ENCODE measurements around the gene UBTF.

DNA sequence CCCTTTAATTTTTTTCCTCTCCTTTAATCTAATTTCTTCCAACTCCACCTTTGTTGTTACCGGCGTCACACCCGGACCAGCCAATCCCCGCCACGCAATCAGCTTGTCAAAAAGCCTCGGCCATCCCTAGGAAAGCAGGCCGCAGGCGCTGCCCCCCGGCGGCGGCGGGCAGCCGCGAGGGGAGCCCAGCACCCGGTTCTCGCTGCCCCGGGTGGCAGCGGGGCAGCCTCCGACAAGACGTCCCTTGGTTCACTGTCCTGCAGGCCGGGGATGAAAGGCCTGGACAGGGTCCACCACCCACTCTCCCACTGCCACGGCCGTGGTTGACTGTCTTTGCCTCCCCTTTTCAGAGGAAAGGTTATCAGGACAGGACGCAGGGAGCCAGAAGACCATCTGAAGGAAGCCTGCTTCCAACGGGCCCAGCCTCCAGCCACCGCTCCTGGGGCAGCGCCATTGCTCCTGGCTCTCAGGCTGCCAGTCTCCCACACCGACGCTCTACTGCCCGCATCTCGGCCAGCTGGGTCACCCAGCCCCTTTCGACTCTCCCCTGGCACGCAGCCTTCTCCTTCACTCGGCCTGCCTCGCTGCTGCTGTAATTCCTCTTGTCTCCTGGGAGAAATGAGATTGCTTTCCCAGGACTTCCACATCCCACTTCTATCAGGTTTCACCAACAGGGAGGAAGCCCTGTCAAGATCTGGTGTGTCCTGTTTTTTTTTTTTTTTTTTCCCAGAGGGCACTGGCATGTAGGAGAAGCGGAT is 2.8 kb upstream of the UBTF start:
- TF ChIP-seq YY1 (IDR thresholded peaks at IDR 0.05; ENCODE audit: insufficient read depth, insufficient read length), result no peak
- TF ChIP-seq ZNF274 (IDR thresholded peaks at IDR 0.05; ENCODE audit: low read depth, low read length), result no peak
- no peak for TF ChIP-seq SUZ12 (IDR thresholded peaks at IDR 0.05; ENCODE audit: extremely low read depth, insufficient read depth, insufficient read length)
